WTC11 (cell line): ENCODE data around the gene SMARCA5. TPM values are rescaled to one million over a fixed set of nuclear protein-coding genes. Genes with fewer than 3 reads are reported as not detected.

Experiments used
- ATAC-seq: fragments of 200-7000 bp; cut with Tn5 transposase; 2 replicates; pipeline ENCODE4 v1.10.0; 2021; ENCODE audit warnings: mild to moderate bottlenecking, moderate library complexity
- CTCF ChIA-PET: fragments of 300-600 bp; sonication (Branson Sonifier 250); formaldehyde crosslinking; loops from one replicate; lab custom pipeline; 2021; ENCODE audit warnings: antibody characterized with exemption; lab: Charles Lee
- POLR2A ChIA-PET: fragments of 350-600 bp; sonication (Branson Sonifier 250); formaldehyde crosslinking; loops from one replicate; lab custom pipeline; 2021; ENCODE audit warnings: antibody characterized with exemption; lab: Charles Lee
- DNase-seq: peaks from one replicate; pipeline ENCODE4 v3.0.0; 2021; ENCODE audit warnings: low spot score
- H3K27ac Mint-ChIP-seq: 2 replicates; pipeline ENCODE4 v1.8.0; 2021; ENCODE audit warnings: mixed read lengths
- H3K27me3 Mint-ChIP-seq: 2 replicates; pipeline ENCODE4 v1.8.0; 2021; ENCODE audit warnings: low read depth, mild to moderate bottlenecking, moderate library complexity, mixed read lengths
- H3K36me3 Mint-ChIP-seq: 2 replicates; pipeline ENCODE4 v1.8.0; 2021; ENCODE audit warnings: mixed read lengths
- H3K4me1 Mint-ChIP-seq: 2 replicates; pipeline ENCODE4 v1.8.0; 2022; ENCODE audit warnings: mixed read lengths
- H3K4me3 Mint-ChIP-seq: 2 replicates; pipeline ENCODE4 v1.8.0; 2021; ENCODE audit warnings: mild to moderate bottlenecking, moderate library complexity, mixed read lengths
- H3K9me3 Mint-ChIP-seq: 2 replicates; pipeline ENCODE4 v1.8.0; 2021; ENCODE audit warnings: mixed read lengths
- ATF1 ChIP-seq: sonication (generic); formaldehyde crosslinking; IDR thresholded peaks from 2 replicates; pipeline ENCODE4 v1.8.1; 2023; ENCODE audit warnings: mild to moderate bottlenecking, moderate library complexity, missing genetic modification reagents
- ATF3 ChIP-seq: sonication (generic); formaldehyde crosslinking; conservative IDR thresholded peaks from 2 replicates; pipeline ENCODE4 v1.8.1; 2022; ENCODE audit warnings: mild to moderate bottlenecking, missing genetic modification reagents
- CDX4 ChIP-seq: fragments of 250-450 bp; sonication (Bioruptor Pico); IDR thresholded peaks from 2 replicates; pipeline ENCODE4 v1.9.0; 2021; ENCODE audit warnings: moderate library complexity, mild to moderate bottlenecking, inconsistent platforms, borderline replicate concordance
- CTCF ChIP-seq: fragments of 200-600 bp; IDR thresholded peaks from 2 replicates; pipeline ENCODE4 v1.8.0; 2022; ENCODE audit warnings: antibody characterized with exemption
- E2F5 ChIP-seq: sonication (generic); formaldehyde crosslinking; IDR thresholded peaks from 2 replicates; pipeline ENCODE4 v1.8.1; 2022; ENCODE audit warnings: mild to moderate bottlenecking, moderate library complexity, missing genetic modification reagents
- EMX1 ChIP-seq: fragments of 250-450 bp; sonication (Bioruptor Pico); IDR thresholded peaks from 2 replicates; pipeline ENCODE4 v1.8.0; 2021; ENCODE audit warnings: mild to moderate bottlenecking
- FOXJ3 ChIP-seq: sonication (generic); formaldehyde crosslinking; IDR thresholded peaks from 2 replicates; pipeline ENCODE4 v1.9.0; 2021; ENCODE audit warnings: missing genetic modification reagents, mild to moderate bottlenecking, borderline replicate concordance
- GABPB1 ChIP-seq: sonication (generic); formaldehyde crosslinking; IDR thresholded peaks from 2 replicates; pipeline ENCODE4 v1.8.1; 2023; ENCODE audit warnings: mild to moderate bottlenecking, missing genetic modification reagents
- HMGA2 ChIP-seq: fragments of 250-450 bp; sonication (Bioruptor Pico); IDR thresholded peaks from 2 replicates; pipeline ENCODE4 v1.4.0; 2021; ENCODE audit warnings: mild to moderate bottlenecking, moderate library complexity
- JUN ChIP-seq: sonication (generic); formaldehyde crosslinking; IDR thresholded peaks from 2 replicates; pipeline ENCODE4 v1.8.0; 2023; ENCODE audit warnings: mild to moderate bottlenecking, missing genetic modification reagents
- MAX ChIP-seq: sonication (generic); formaldehyde crosslinking; IDR thresholded peaks from 2 replicates; pipeline ENCODE4 v1.8.0; 2022; ENCODE audit warnings: mild to moderate bottlenecking, missing genetic modification reagents
- NFYB ChIP-seq: sonication (generic); formaldehyde crosslinking; conservative IDR thresholded peaks from 2 replicates; pipeline ENCODE4 v1.8.0; 2022; ENCODE audit warnings: low read depth, missing genetic modification reagents
- OVOL2 ChIP-seq: fragments of 250-450 bp; sonication (Bioruptor Pico); IDR thresholded peaks from 2 replicates; pipeline ENCODE4 v1.9.0; 2021; ENCODE audit warnings: mild to moderate bottlenecking, borderline replicate concordance
- RELA ChIP-seq: sonication (generic); formaldehyde crosslinking; IDR thresholded peaks from 2 replicates; pipeline ENCODE4 v1.8.1; 2022; ENCODE audit warnings: missing genetic modification reagents, mild to moderate bottlenecking, borderline replicate concordance
- SOX15 ChIP-seq: fragments of 250-450 bp; sonication (Bioruptor Pico); IDR thresholded peaks from 2 replicates; pipeline ENCODE4 v1.9.0; 2021; ENCODE audit warnings: mild to moderate bottlenecking
- ZNF263 ChIP-seq: sonication (generic); formaldehyde crosslinking; IDR thresholded peaks from 2 replicates; pipeline ENCODE4 v1.8.1; 2022; ENCODE audit warnings: low read depth, mild to moderate bottlenecking, moderate library complexity, missing genetic modification reagents
- ZNF317 ChIP-seq: sonication (generic); formaldehyde crosslinking; IDR thresholded peaks from 2 replicates; pipeline ENCODE4 v1.8.1; 2023; ENCODE audit warnings: low read depth, mild to moderate bottlenecking, moderate library complexity, missing genetic modification reagents, borderline replicate concordance
- ZNF423 ChIP-seq: fragments of 250-450 bp; sonication (Bioruptor Pico); IDR thresholded peaks from 2 replicates; pipeline ENCODE4 v2.1.2; 2022; ENCODE audit warnings: mild to moderate bottlenecking, moderate library complexity
- ZNF425 ChIP-seq: fragments of 250-450 bp; sonication (Bioruptor Pico); conservative IDR thresholded peaks from 2 replicates; pipeline ENCODE4 v1.9.0; 2021; ENCODE audit warnings: mild to moderate bottlenecking
- ZNF671 ChIP-seq: fragments of 250-450 bp; sonication (Bioruptor Pico); IDR thresholded peaks from 2 replicates; pipeline ENCODE4 v1.8.0; 2021; ENCODE audit warnings: mild to moderate bottlenecking
- total RNA-seq: library from RNA; stranded (reverse); gene quantifications from 3 replicates; pipeline ENCODE4 v1.2.3, GENCODE V29; 2021

The SMARCA5 gene
- total RNA-seq, 1 experiment from 2014 or later: 98.8 TPM

- H3K4me1 Mint-ChIP-seq: no peaks in the 10 kb centered on the region
- DNase-seq: no peak
- CTCF ChIA-PET: no interaction called here
- H3K36me3 Mint-ChIP-seq: no peaks in the 10 kb centered on the region
- H3K27ac Mint-ChIP-seq: no peak overlapping the region
- POLR2A ChIA-PET: no interaction called here
- H3K4me3 Mint-ChIP-seq: no peak overlapping the region
- no peaks in the 10 kb centered on the region for H3K27me3 Mint-ChIP-seq
- no peaks in the 10 kb centered on the region for H3K9me3 Mint-ChIP-seq
- ATAC-seq: no peak
- no peak for TF ChIP-seq NFYB
- no peak for TF ChIP-seq ATF1 (CRISPR knock-in tag)
- TF ChIP-seq ZNF425 (CRISPR knock-in tag): no peak
- TF ChIP-seq GABPB1 (CRISPR knock-in tag): no peak
- TF ChIP-seq ATF3 (CRISPR knock-in tag): no peak
- TF ChIP-seq CTCF: no peak
- TF ChIP-seq ZNF423: no peak
- no peak for TF ChIP-seq EMX1 (CRISPR knock-in tag)
- TF ChIP-seq JUN (CRISPR knock-in tag): no peak
- TF ChIP-seq E2F5 (CRISPR knock-in tag): no peak
- TF ChIP-seq CDX4 (CRISPR knock-in tag): no peak
- no peak for TF ChIP-seq RELA (CRISPR knock-in tag)
- TF ChIP-seq ZNF263 (CRISPR knock-in tag): no peak
- TF ChIP-seq OVOL2: no peak
- TF ChIP-seq ZNF671 (CRISPR knock-in tag): no peak
- no peak for TF ChIP-seq FOXJ3 (CRISPR knock-in tag)
- no peak for TF ChIP-seq MAX (CRISPR knock-in tag)
These were observed 36.0 kb upstream of the SMARCA5 start for GRCh38 chr4:143477487-143477886.

- DNase-seq (no peak), ATAC-seq (no peak)
- no peaks in the 10 kb centered on the region for H3K4me1 Mint-ChIP-seq
- H3K27ac Mint-ChIP-seq: no peak overlapping the region
- no peaks in the 10 kb centered on the region for H3K36me3 Mint-ChIP-seq
- CTCF ChIA-PET: no interaction called here
- H3K27me3 Mint-ChIP-seq: no peaks in the 10 kb centered on the region
- no peak for TF ChIP-seq SOX15 (CRISPR knock-in tag)
- no peak for TF ChIP-seq HMGA2 (CRISPR knock-in tag)
- no peak for TF ChIP-seq ZNF317 (CRISPR knock-in tag)
- H3K4me3 Mint-ChIP-seq: no peak overlapping the region
- H3K9me3 Mint-ChIP-seq: no peaks in the 10 kb centered on the region
- POLR2A ChIA-PET: no interaction called here
These were observed 32.1 kb upstream of the SMARCA5 start for GRCh38 chr4:143481361-143481760.
